Activated CD4-positive, alpha-beta T cell treated with anti-CD3 and anti-CD28 coated beads, Interleukin-2, Interleukin-4, amounts not matched to agents 100 ng/mL and 50 ng/mL, durations not matched to agents 16 hours and 8 hours (primary cell): ENCODE results near the gene IRF8.
"Not testable (repeated sequence)": the region's sequence is repeated elsewhere in the genome, so short reads cannot be mapped to it uniquely, and the experiment has no call there.

Source experiments
- DNase-seq: peaks from one replicate; pipeline ENCODE4 v3.0.0-alpha.2; 2020; ENCODE audit warnings: low spot score

The IRF8 gene

GRCh38 chr16:85935391-85935973 is 36.5 kb downstream of the IRF8 start:
- DNase-seq = peak; percentile 42

- peak; percentile 76 for DNase-seq
Observed at GRCh38 chr16:85935974-85936760, 37.2 kb downstream of the IRF8 start.

DNA sequence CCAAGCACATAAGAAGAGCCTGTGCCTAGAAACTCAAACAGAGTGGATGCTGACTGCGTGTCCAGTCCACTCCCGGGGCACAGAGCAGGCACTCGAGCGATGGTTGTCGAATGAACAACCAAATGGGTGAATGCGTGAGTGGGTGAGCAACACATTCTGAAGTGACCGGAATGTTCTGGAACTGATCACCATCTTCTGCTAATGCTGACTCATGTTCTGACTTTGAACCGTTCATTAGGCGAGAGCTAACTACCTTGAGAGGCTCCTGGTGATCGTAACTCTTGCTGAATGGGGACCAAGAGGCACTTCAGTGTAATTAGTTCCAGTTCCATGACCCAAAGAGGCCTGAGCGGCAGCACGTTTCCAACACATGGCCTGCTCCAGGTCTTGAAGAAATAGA is 37.9 kb downstream of the IRF8 start:
- peak; percentile 9 for DNase-seq

DNA sequence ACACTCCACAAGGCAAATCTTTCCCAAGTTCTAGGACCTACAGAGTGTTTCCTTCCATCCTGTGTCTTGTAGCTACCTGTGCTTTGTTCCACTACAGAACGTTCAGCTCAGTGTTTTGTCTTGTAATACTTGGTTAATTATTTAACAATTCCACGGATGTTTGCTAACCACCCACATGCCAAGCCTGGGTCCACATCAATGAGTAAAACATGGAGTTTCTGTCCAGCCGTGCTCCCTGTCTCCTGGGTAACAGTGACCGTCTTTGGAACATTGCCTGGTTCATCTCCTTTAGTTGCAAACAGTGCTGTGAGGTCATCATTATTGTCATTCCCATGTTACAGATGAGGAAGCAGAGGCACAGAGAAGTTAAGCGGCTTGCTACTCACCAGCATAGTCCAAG is 41.3 kb downstream of the IRF8 start:
- DNase-seq = no peak

GRCh38 chr16:85941863-85942644 is 43.1 kb downstream of the IRF8 start:
- no peak for DNase-seq

- not testable (repeated sequence) for DNase-seq
Observed at GRCh38 chr16:85942659-85943058, 43.7 kb downstream of the IRF8 start.

- DNase-seq = no peak
Observed at GRCh38 chr16:85943711-85944110, 44.7 kb downstream of the IRF8 start.

DNA sequence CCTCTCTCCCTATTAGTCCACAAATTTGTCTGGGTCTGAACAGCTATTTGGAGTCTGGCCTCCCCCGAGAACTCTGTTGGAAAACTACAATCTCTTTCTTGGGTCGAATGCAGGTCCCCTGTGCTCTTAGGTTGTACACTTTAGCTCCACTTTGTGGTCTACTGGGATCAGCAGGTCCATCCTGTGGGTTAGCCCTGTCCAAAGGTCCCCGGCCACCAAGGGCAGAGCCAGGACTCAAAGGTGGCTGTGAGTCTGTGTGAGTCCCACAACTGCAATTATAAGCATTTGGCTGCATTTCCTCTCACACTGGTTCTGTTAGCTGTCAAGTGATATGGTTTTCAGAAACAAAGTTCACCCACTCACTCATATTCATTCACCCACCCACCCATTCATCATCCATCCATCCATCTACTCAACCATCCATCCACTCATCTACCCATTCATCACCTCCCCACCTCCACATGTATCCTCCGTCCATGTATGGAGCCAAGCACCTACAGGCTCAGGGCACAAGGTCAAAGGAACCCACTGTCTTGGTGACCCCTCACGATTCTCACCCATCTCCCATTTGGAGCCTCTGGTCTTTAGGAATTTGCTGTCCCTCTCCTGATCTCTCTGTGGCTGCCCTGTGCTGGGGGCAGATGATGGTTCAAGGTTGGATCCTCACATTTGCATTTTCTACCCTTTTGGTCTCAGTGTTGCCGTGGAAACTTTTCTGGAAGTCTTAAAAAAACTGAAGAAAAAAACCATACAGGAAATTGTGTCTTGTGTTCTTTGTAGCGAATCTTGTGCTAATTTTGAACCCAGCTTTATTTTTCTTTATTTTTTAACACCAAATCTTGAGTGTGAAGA is 45.8 kb downstream of the IRF8 start:
- no peak for DNase-seq

DNA sequence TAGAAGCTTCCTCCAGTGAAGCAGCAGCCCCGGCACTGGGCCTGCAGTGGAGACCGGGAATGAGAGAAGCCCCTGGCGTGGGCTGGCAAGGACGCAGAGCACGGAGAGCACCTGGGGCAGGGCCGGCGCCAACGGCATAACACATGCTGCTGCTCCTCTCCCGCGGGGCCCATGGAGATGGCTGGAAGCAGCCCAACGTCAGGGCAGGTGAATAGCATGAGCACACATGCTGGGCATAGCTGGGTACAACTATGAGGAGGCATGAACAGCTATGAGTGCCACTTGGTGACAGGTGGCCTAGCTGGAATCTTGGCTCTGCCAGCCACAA is 46.4 kb downstream of the IRF8 start:
- DNase-seq = no peak

GRCh38 chr16:85946541-85947124 is 47.7 kb downstream of the IRF8 start:
- DNase-seq = no peak

GRCh38 chr16:85947230-85948137 is 48.5 kb downstream of the IRF8 start:
- peak; percentile 56 for DNase-seq

GRCh38 chr16:85948138-85948509 is 49.2 kb downstream of the IRF8 start:
- no peak for DNase-seq

GRCh38 chr16:85948616-85949265 is 49.8 kb downstream of the IRF8 start:
- no peak for DNase-seq

DNA sequence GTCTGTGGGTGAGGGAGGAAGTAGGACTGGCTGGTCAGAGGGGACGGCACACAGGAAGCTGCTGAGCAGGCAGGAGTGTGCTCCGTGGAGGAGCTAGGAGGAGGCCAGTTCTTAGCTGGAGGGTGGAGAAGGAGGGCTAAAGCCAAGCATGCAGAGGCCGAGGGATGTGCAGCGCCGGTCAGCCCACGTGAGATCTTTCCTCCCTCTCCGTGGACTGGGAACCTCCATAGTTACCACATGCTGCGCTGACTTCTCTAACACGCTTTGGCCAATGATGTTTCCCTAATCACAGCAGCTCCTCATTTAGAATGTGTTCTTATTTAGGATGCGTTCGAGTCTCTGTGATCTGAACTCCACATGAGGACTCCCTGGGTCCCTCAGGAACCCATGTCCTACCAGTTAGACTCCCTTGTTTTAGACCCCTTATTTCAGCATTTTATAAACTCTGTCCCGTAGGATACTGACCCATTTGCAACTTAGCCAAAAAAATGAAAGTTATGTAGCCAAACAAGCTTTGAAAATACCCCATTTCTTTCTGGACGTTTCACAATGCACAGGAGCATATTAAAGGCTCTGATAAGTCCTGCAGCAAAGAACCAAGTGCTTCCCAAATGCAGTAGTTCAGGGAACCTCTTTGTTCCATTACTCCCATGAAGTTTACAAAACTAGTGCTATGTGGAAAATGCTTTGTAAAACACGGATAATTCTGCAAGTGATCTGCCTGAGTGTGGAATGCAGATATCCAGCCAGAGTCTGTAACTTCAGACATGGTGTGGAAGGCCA is 51.4 kb downstream of the IRF8 start:
- DNase-seq = no peak

GRCh38 chr16:85952197-85952596 is 53.2 kb downstream of the IRF8 start:
- DNase-seq = no peak

DNA sequence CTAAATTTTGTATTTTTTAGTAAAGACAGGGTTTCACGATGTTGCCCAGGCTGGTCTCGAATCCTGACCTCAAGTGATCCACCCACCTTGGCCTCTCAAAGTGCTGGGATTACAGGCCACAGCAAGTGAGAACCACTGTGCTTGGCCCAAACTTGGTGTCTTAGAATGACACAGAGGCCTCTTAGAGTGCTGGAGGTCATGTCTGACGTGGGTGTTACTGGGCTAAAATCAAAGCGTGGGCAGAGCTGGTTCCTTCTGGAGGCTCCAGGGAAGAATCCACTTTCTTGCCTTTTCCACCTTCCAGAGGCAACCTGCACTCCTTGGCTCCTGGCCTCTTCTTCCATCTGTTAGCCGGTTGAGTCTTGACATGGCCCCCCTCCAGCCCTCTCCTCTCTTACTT is 53.8 kb downstream of the IRF8 start:
- no peak for DNase-seq

GRCh38 chr16:85954927-85955519 is 56.1 kb downstream of the IRF8 start:
- no peak for DNase-seq

- no peak for DNase-seq
Observed at GRCh38 chr16:85955566-85955965, 56.6 kb downstream of the IRF8 start.

GRCh38 chr16:85956426-85956825 is 57.5 kb downstream of the IRF8 start:
- no peak for DNase-seq
